NCI-H128 (cell line): ENCODE data around the gene DMD.
"Not testable (repeated sequence)": the region's sequence is repeated elsewhere in the genome, so short reads cannot be mapped to it uniquely, and the experiment has no call there.

ENCODE experiments used
- DNase-seq: peaks from one replicate; lab custom pipeline; 2025; ENCODE audit not compliant: unreplicated experiment; lab: John Stamatoyannopoulos, UW

The DMD gene

DNA sequence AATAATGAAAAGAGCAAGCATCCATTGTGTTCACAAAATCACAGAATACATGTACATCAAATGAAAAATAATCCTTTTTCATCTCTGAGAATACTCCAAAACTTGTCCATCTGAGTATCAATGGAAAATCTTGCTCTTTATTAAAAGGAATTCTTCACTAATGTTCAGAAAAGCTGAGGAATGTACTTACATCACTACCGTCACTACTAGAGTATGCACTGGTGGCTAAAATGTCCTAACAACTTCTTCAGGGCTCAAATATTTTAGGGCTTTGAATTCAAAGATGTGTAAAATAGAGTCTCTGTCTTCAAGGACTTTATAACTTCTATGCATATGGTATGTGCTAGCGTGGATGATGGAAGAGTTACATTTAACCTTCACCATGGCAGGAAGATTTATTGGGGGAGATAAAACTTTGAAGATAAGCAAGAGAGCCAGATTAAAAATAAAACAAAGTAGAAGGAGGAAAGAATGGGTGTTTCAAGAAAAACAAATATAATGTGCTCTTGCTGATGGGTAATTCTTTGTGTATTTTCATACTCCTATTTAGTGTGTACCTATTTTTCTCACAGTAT, 55.1 kb downstream of the DMD start:
- DNase-seq = no peak

DNA sequence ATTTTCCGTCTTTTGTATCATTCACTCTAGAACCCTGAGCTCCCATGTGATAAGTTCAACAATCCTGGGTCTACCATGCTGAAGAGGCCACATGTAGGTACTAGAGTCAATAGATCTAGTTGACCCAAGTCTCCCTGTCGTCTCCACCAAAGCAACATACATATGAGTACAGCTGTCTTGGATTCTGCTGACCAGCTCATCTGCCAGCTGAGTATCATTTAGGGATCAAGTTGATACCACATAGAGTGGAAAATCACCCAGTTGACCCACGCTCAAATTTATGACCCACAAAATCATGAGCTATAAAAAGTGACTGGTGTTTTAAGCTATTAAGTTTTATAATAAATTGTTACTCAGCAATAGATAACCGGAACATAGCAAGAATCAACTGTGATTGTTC, 61.8 kb downstream of the DMD start:
- no peak for DNase-seq

DNA sequence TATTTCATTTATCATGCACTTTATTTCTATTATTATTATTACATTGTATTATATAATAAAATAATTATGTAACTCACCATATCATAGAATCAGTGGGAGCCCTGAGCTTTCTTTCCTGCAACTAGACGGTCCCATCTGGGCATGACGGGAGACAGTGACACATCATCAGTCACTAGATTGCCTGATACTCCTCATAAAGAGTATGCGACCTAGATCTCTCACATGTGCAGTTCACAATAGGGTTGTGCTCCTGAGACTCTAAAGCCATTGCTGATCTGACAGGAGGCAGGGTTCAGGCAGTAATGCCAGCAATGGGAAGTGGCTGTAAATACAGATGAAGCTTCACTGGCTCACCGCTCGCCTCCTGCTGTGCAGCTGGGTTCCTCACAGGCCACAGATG, 62.3 kb downstream of the DMD start:
- no peak for DNase-seq

DNA sequence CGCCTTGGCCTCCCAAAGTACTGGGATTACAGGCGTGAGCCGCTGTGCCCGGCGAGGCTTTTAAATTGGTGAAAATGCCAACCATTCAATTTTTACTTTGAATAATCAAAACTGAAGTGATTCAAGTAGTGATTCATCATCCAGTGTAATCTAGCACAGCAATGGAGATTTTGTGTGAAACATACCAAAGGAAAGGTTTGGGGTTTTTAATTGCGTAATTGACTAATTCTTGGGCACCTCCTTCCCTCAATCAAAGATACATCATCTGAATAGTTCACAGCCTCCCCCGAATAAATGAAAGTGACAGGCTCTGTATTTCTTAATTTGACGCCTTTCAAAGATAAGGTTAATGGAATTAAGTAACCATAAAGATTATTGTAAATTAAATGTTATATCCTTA, 69.0 kb downstream of the DMD start:
- DNase-seq = no peak

DNA sequence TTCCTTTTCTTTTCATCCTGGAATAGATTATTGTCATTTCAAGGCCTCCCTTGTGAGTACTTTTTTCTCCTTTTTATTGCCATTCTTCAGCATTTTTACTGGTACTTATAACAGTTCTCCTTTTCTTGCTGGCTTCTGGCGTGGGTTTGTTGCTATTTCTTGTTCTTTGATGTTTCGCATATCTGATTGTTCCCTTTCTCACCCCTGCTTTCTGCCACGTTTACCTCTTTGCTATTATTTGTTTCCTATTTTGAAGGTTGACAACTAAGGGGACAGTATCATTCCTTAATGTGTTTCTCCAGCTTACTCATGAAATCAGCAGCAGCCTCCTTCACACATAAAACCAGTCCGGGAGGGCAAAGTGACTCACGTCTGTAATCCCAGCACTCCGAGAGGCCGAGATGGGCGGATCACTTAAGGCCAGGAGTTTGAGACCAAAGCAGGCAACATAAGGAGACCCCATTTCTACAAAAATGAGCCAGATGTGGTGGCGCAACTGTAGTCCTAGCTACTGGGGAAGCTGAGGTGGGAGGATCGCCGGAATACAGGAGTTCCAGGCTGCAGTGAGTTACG, 72.6 kb downstream of the DMD start:
- DNase-seq = no peak

DNA sequence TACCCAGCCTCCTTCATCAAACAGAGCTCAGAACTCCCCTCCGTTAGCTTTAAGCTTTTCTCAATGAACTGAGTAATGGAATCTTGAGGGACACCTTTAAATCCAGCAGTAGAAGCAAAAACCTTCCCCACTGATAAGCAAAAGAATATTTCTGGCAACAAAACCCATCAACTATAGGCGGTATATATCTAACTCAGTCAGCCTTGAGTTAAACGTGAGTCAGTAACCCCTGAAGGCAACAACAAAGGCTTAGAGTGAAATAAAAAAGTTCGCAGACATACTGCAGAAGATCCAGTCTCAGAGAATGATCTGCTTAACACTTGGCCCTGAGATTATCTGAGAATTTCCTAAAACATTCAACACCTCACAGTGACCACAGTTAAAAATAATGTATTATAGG, 77.2 kb downstream of the DMD start:
- no peak for DNase-seq

DNA sequence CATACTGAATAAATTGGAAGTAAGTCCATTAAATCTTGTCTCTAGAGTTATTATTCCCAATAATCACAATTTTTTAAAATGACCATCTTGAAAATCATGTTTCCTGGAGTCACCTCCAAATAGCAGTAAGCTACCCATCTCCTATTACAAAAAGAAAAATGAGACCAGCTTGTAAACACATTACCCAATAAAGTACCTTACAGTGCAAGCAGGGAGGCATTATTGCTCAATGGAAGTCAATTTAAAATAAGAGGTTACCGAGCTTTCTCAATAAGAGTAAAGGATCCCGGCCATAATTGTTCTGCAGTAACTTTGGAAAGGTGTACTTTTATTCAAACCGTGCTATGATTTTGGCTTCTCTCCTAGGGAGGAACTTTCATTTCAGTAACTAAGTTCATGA, 78.0 kb downstream of the DMD start:
- DNase-seq = no peak

DNA sequence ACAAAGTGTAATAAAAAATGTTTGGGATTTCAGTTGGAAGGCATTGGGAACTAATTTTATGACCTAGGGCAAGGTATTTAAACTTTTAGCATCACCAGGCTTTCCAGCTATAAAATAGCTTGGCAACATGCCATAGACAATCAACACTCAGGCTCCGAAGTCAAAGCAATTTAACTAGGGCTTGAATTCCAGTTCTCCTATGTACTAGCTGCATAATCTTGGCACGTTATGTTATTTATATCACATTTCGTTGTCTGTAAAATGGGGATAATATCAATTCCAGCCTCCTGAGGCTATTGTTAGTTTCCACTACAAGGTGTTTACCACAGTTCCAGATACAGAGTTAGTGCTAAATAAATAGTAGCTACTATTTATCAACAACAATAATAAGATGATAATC, 78.8 kb downstream of the DMD start:
- no peak for DNase-seq

DNA sequence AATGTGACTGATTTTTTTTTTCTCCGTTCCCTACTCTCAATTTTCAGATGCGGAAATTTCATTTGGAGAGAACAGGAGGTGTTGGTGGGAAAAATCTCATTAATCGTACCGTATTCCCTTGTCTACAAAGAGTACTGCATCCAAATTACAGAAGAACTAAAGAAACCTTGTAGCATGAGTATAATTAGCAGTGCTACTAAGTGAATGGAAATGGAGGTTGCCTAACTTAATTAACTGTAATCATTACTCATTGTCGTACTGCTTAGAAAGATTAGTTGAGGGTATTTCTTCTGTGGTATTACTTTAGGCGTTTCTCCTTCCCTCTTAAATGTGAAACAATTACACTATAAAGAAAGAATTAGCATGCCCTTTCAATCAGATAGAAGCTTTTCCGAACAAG, 81.7 kb downstream of the DMD start:
- DNase-seq = no peak

DNA sequence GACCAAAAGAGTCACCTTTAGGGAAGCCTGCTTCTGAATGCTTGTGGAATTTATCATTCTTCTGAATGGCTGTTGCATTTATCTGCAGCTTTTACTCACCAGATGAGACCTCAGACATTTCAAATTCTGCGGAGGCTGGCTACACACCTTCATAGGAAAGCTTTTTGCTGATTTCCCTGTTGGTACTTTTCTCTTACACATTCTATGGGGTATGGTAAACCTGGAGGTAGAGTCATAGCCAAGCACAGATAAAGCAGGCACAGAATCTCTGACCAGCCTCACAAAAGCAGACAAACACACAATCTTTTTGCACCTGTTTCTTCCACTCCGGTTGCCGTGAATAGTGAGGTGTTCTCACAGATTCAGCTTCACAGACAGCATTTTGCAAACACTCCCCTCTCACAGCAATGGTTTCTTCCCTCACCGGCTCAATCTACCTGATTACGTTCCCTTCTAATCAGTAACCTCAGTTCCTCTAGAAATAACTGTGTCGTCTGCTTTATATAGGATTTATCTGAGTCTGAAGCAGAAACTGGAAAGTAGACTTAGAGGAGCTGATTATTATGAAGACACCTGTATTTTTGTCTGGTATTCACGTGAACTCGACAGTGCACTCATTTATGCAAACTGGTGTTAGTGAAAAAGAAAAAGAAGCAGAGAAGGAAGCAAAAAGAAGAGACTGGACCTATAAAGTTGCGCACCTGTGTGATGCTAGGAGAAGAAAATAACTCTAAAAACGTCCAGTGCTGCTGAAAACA, 83.1 kb downstream of the DMD start:
- DNase-seq = no peak

DNA sequence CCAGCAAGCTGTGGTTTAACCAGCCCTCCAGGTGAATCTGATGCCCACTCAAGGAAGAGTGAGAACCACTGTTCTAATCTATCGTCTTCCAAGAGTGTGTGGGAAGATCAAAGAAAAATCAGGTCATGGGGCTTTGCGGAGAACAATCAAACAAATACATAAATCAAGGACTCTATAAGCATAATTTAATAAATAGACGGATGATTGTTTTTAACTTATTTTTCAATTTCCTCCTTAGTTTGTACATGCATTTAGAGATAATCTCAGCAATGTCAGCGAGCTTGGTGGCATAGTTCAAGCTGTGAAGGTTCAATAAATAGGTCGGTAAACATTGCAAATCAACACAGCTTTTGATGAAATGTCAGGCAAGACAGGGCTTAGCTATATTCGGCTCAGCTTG, 84.9 kb downstream of the DMD start:
- no peak for DNase-seq

DNA sequence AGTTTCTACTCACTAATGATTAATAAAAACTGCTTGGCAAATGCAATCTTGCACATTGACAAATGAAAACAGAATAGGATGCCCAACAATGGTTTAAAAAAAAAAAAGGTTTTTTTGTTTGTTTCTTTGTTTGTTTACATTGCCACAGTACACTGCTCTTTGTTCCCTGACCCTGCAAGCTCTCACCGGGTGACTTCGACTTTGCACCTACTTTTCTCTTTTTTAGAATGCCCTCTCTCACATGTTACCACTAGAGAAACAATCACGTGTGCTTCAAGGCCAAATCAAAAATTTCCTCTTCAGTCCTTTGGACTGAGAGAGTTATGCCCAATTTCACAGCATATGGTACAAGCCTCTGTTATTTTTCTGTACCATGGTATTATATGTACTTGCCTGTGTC, 101.5 kb downstream of the DMD start:
- no peak for DNase-seq

DNA sequence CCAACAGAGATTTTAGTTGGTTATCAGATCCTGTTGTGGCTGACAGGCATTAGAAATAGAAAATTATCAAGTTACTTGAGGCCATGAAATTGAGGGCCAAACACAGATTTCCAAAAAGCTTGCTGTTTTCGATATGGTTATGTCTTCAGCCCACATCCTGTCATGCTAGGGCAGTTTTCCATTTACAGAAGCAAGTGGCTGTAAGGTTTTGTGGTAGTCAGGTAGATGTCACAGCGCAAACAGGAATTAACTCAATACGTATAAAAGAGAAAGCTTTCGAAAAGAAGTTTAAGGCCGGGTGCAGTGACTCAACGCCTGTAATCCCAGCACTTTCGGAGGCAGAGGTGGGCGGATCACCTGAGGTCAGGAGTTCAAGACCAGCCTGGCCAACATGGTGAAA, 104.6 kb downstream of the DMD start:
- no peak for DNase-seq

DNA sequence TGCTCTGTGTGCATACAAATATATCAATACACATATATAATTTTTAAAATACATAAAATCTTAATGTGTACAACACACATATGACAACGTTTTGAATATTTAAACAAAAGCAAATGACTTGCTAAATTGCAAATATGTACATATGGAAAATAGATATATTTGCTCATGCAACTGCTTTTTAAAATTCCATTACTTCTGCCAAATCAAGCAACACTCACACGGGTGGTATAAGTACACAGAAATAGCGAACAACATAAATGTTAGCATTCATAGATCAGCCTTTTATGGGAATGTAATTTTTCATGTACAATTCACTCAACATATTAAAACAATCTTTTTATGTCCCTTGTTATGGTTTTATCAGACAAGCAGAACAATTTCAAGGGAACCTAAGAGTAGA, 116.3 kb downstream of the DMD start:
- DNase-seq = no peak

DNA sequence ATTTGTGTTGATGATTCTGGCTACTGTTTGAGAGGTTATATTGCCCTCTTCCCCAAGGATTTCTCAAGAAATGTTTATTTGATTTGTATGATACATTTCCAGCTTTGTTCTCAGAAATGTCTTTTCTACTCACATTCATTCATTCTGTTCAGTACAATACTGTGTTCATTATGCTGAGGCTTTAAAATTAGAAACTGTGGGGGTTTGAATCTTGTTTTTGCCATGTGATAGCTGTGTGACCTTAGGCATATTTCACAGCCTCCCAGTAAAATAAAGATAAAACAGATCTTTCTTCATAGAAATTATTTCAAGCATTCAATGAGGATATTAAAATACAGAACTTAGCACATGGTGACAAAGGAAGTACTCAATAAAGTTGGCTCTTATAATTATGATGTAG, 123.9 kb downstream of the DMD start:
- DNase-seq = no peak

DNA sequence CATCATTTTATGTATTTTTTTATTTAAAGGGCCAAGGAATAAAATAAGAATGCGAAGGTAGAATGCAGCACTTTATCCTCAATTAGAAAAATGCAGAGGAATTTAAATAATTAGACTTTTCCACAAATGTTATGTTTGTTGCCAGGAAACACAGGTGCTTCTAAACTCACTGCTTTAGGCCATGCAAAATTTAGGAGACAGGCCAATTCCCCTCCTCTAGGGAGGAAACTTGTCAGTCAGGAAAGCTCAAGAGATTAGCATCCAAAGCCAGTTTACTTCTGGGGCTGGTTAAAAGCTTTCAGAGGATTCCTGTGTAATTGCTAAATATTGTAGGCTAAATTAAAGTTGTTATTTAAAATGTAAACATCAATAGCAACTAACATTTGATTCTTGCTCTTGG, 124.5 kb downstream of the DMD start:
- no peak for DNase-seq

DNA sequence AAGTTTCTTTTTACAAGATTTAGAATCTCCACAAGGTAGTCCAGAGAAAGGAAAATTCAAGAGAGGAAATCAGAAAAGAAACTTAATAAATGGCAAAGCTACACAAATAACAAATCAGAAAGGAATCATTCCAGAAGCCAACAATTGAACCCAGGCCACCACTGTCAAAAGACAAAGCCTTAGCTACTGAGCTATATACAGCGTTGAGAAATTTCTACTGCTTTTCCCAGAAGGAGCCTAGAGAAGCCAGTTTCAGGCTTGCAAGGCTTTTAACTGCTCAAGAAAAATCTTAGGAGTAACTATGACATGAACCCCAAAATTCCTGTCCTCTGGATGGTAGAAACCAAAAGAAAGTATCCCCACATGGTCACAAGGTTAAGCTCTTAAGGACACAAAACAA, 129.0 kb downstream of the DMD start:
- DNase-seq = no peak

DNA sequence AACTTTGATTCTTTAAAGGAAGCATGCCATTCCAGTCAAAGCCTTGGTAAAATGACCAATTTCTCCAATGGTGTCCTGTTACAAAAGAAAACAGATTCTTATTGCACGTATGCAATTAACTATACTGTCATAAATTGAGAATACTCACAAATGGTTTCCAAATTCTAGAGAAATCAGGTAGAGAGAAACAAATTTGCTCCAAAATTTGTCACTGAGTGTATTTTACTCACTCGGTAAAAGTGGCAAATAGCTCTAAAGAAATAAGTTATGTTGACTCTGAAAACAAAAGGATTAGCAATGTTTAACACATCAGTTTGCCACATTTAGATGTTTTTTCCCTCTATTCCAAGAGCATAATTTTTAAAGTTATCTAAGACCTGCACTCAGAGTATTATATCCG, 133.1 kb downstream of the DMD start:
- DNase-seq = no peak

DNA sequence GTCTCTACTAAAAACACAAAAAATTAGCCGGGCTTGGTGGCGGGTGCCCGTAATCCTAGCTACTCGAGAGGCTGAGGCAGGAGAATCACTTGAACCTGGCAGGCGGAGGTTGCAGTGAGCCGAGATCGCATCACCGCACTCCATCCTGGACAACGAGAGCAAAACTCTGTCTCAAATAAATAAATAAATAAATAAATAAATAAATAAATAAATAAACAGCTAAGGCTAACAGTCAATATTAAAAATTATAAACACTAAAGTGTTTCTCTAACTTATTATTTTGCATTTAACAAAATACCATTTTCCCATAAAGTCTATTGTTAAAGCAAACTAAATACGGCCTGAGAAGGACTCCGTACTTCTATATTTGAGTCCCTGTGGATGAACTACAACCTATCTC, 137.7 kb downstream of the DMD start:
- not testable (repeated sequence) for DNase-seq

DNA sequence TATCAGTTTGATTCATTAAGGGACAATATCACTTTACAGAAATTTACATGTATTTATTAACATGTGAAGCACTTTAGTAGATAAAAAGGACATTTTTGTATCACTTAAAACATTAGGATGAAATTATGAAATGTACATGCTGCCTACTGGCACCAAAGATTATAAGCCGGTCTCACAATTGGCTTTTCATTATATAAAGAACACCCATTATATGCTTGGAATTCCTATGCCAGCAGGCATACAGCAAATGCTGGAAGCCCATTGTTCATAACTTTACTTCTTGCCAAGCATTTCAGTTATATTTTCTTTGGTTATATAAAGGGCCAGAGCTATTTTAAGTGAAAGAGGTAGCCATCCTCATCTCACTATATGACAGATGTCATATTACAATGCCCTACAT, 145.9 kb downstream of the DMD start:
- DNase-seq = no peak

DNA sequence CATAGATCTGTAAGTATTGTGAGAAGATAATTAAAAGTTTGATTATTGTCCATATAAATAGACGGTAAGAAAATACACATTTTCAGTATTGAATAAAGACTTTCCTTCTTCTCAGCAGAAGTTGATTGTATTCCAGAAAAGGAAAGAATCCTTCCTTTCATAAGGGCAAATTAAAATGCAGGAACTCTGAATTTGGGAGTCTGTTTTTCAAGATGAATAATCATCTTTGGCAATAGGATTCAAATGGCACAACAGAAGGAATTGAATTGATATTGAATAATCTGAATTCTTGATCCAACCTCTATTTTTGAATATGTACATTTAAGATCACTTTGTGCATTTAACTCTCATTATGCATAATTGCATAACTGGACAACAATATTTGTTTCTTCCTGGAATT, 149.3 kb downstream of the DMD start:
- DNase-seq = no peak

DNA sequence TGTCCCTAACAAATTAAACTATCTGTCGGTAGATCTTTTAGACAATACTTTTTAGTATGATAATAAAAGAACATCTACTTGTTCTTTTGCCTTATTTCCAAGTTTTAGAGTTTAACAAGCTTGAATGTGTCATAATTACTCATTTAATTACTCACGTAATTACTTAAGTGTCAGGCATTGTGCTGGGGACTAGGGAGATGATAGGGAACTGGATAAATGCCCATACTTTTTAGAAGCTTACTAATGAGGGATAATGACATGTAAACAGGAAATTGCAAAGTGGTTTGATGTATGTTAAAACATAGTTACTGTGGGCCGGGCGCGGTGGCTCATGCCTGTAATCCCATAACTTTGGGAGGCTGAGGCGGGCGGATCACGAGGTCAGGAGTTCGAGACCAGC, 158.3 kb downstream of the DMD start:
- DNase-seq = no peak

DNA sequence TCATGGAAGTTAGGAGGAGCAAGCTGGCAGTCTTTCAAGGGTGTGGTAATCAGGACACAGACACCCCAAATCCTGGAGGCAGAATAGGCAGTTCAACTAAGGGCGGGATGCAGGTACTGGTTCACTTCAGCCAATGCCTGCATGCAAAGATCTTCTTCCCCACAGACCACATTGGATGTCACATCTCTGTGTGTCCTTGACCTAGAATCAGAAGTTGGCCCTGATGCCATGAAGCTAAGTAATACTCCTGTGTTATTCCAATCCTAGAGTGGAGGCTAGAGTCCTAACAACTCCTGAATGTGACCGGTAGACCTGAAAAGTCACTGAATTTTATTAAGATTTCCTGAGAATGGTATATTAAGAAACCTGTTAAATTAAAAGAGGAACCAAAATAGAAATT, 165.5 kb downstream of the DMD start:
- DNase-seq = no peak
